Lower leg skin (tissue), 4 donors: Measurements from ENCODE around the gene TPPP. TPM values are rescaled to one million over a fixed set of nuclear protein-coding genes. Genes with fewer than 3 reads are reported as not detected.
"Not testable (repeated sequence)": the region's sequence is repeated elsewhere in the genome, so short reads cannot be mapped to it uniquely, and the experiment has no call there.

Source experiments
- DNase-seq, 2 donors: peaks; one replicate each; pipeline ENCODE4 v3.0.0-alpha.2; 2019; ENCODE audit warnings: low spot score in 2 of 2
- H3K4me3 ChIP-seq: fragments of 200-600 bp; sonication (generic); 2 replicates; pipeline ENCODE4 v1.5.1; 2017; ENCODE audit warnings: mild to moderate bottlenecking, low read depth; ENCODE audit not compliant: poor library complexity, severe bottlenecking
- POLR2A ChIP-seq, 2 donors: fragments of 450-650 bp; IDR thresholded peaks; one replicate each; pipeline ENCODE4 v1.6.1; 2016 to 2017; ENCODE audit warnings: antibody characterized with exemption in 2 of 2, mild to moderate bottlenecking in 1 of 2, moderate library complexity in 1 of 2
- WGBS, 2 donors: methylation state at CpG; one replicate each; pipeline ENCODE4 v1.1.5; 2018; 5-methylcytosine and 5-hydroxymethylcytosine counted together
- intact Hi-C: fragments of 100-400 bp; cut with DNase I; formaldehyde crosslinking; loops from one replicate; pipeline ENCODE4 v1.15.0; 2023; ENCODE audit warnings: low total_unique reads
- total RNA-seq, 4 donors: library from RNA; depleted of rRNA; stranded (reverse); fragments of >200 nt; gene quantifications; one replicate each; pipeline ENCODE4 v1.1.0, GENCODE V29; 2016
- TF ChIP-seq, protein P1 (sequence below), 3 donors: fragments of 450-650 bp; IDR thresholded peaks; one replicate each; pipeline ENCODE4 v1.5.1; 2016; ENCODE audit warnings: antibody characterized with exemption in 3 of 3, mild to moderate bottlenecking in 3 of 3, moderate library complexity in 2 of 3

Gene TPPP
- total RNA-seq, 4 donors from 2014 or later = 7.4 to 17.3 (median 10.4) TPM

DNA sequence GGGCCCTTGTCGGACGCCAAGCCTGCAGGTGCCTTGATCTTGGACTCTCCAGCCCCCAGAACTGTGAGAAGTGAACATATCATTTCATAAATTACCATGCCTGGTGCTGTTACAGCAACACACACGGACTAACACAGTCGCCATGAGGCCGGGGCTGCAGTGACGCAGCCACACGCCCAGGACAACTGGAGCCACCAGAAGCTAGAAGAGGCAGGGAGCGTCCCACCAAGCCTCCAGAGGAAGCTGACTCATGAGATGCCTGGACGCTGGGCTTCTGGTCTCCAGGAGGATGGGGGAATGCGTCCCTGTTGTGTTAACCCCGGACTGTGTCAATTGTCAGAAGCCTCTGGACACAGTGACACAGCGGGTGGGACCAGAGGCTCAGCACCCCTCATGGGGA is 6.2 kb downstream of the TPPP start:
- intact Hi-C loops, H3K4me3 ChIP-seq, DNase-seq: not testable (repeated sequence)
- WGBS, 2 donors = 75 to 89% methylated on average over 7 to 12 of the region's 12 CpGs

DNA sequence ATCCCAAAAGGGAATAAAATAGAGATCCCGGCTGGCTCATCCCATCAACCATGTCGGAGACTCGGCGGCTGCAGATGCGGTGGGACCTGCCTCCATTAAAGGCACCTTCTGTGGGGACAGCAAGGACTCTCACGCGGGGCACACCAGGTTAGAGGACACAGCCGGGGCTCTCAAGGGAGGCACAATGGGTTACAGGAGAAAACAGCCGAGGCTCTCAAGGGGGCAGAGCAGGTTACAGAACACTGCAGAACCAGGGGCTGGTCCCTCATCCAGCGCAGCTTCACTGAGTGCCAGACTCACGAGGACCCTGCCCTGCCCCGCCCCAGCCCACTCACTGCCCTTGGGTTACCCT is 7.0 kb downstream of the TPPP start:
- DNase-seq, intact Hi-C loops, H3K4me3 ChIP-seq: not testable (repeated sequence)
- WGBS, 2 donors = 88 to 91% methylated on average over 11 to 12 of the region's 12 CpGs

DNA sequence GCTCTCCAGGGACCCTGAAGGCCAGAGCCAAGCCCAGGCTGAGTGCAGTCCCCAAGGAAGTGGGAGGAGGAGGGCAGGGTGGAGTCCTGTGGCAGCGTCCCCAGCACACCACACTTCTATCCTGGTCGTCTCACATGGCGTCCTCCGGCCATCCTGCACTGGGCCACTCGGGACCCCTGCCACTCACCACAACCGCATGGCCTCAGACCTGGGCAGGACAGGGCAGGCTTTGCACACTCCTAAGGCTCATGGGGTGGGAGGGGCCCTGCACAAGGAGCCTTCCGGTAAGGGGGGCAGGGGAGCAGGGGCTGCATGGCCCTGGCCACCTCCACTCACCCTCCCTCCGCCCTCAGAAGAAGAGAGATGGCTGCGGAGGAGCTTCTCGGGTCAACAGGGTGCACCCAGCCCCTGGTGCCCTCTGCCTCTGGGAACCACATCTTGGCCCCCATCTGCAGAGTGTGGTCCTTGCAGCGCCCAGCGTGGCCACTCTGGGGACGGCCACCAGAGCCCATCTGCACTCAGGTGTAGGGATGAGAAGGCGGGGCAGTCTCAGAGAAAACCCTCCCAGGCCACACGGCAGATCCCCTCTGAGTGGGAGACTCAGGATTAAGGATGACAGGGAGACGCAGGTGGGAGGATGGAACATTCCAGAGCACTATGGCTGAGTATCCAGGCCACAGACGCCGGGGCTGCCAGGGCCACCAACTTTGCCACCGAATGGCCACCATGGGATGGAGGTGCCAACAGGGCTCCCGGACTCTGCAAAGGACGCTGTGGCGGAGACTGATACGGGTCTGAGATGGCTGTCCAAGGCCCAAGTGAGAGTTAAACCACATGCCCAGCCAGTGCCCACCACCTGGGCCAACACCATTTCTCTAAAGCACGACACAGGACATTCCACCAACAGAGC is 7.6 kb downstream of the TPPP start:
- no peak overlapping the region for H3K4me3 ChIP-seq
- peak in 1 of 2 donors; percentile 82 for DNase-seq
- 86 to 89% methylated on average over 21 to 24 of the region's 24 CpGs for WGBS, 2 donors
- TF ChIP-seq, protein P1, sequence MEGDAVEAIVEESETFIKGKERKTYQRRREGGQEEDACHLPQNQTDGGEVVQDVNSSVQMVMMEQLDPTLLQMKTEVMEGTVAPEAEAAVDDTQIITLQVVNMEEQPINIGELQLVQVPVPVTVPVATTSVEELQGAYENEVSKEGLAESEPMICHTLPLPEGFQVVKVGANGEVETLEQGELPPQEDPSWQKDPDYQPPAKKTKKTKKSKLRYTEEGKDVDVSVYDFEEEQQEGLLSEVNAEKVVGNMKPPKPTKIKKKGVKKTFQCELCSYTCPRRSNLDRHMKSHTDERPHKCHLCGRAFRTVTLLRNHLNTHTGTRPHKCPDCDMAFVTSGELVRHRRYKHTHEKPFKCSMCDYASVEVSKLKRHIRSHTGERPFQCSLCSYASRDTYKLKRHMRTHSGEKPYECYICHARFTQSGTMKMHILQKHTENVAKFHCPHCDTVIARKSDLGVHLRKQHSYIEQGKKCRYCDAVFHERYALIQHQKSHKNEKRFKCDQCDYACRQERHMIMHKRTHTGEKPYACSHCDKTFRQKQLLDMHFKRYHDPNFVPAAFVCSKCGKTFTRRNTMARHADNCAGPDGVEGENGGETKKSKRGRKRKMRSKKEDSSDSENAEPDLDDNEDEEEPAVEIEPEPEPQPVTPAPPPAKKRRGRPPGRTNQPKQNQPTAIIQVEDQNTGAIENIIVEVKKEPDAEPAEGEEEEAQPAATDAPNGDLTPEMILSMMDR (IDR thresholded peaks at IDR 0.05) = no peak
- intact Hi-C loops = no loop called here

DNA sequence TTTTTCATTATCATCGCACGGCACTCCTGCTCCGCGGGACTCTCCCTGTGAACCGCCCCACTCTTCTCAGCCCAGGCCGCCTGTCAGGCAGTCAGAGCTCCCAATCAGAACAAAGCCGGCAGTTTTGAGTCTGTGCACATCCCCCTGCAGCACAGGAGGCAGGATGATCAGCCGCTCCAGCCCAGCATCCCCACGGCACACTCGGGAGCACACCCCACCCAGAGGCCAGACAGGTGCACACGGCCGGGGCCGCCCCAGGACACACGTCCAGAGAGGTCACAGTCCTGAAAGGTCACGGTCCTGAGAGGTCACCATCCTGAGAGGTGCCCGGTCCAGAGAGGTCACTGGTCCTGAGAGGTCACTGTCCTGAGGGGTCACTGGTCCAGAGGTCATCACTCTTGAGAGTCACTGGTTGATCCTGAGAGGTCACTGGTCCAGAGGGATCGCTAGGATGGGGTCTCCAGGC is 8.4 kb downstream of the TPPP start:
- DNase-seq = peak in 1 of 2 donors; percentile 84
- WGBS, 2 donors = 82 to 87% methylated on average over 12 to 16 of the region's 17 CpGs
- TF ChIP-seq, protein P1 (IDR thresholded peaks at IDR 0.05) = no peak

DNA sequence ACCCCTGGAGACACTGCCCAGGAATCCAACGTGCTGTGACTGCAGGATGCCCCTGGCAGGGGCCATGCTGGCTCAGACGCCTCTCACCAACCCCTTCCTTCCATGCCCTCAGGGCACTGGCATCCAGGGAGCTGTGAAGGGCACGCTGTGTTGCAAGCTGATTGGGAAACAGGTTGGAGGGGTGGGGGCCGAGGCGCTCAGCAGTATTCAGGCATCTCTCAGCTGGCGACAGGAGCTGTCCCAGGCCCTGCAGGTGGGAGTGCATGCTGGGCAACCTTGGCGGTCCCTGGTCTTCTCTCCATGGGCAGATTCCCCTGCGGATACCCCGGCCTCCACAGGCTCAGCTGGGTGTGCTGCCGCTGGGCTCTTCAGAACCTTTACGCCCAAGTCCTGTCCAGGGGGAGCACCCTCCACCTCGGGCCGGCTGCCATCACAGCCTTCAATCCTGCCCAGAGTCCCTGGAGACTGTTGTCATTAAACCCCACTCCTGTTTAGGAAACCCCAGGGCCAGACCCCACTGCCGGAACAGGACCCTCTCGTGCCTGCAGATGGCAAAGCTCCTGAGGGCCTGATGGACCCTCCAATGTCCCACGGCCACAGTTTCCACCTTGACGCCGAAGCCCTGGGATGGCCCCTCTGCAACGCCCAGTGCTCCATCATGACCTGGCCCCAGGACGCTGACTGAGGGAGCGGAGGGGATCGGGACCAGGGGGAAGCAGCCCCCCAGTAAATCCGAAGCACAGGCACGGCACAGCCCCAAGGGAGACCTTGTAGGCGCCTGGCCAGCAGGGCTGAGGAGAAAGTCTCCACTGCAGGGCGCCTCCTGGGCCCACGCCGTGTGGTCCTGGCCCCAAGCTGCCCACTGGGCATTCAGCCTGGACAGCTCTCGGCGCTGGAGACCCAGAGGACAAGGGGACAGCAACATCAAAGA is 9.3 kb downstream of the TPPP start:
- TF ChIP-seq, protein P1 (IDR thresholded peaks at IDR 0.05) = no peak
- no peak for TF ChIP-seq POLR2A (IDR thresholded peaks at IDR 0.05)
- 83 to 87% methylated on average over 16 to 26 of the region's 30 CpGs for WGBS, 2 donors
- no peak overlapping the region for H3K4me3 ChIP-seq
- intact Hi-C loops = no loop called here
- DNase-seq = peak; percentile 12 to 84

More for the DNA sequence above, 8.4 kb downstream of the TPPP start:
- intact Hi-C loops = no loop called here
- H3K4me3 ChIP-seq = no peak overlapping the region

DNA sequence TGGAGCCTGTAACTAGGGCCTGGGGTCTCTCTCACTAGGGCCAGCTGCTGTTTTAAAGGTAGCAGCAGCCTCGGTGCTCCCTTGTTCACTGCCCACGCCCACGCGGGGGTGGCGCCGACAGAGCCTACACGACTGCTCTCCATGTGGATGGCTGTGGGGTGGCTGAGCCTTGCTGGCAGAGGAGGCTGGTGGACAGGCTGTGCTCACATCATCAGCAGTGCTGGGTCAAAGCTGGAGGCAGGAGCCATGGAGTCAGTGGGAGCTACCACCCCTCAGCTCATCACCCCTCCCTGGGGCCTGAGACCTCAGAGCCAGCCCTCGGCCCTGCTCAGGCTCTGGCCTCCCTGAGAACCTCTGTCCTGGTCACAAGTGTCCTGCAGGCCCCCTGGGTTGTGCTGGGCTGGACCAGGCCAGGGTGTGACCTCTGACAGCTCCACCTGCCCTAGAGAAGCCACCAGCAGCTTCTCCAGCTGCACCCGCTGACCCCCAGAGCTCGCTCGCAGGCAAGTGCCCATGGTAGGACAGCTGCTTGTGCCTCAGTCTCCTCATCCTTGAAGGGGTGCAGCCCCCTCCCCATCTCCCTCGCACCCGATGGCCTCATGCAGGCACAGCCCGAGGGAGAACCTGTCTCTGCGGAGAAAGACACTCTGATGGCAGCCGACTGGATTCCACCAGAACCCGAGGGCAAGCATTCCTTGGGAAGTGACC is 10.3 kb downstream of the TPPP start:
- H3K4me3 ChIP-seq, intact Hi-C loops: not testable (repeated sequence)
- DNase-seq = peak in 1 of 2 donors; percentile 82
- WGBS, 2 donors = 67 to 83% methylated on average over 14 to 15 of the region's 17 CpGs

DNA sequence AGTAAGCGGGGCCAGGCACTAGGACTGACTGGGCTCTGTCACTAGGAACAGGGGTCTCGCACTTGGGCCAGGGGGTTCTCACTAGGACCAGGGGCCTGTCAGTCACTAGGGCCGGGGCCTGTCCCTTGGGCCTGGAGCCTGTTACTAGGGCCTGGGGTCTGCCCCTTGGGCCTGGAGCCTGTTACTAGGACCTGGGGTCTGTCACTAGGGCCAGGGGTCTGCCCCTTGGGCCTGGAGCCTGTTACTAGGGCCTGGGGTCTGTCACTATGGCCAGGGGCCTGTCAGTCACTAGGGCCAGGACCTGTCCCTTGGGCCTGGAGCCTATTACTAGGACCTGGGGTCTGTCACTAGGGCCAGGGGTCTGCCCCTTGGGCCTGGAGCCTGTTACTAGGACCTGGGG is 10.9 kb downstream of the TPPP start:
- peak in 1 of 2 donors; percentile 76 for DNase-seq
- WGBS, 2 donors = 86% methylated on average over 1 of the region's 3 CpGs; no CpG with 5 or more reads in 1 of the 2 donors
- intact Hi-C loops, H3K4me3 ChIP-seq: not testable (repeated sequence)

DNA sequence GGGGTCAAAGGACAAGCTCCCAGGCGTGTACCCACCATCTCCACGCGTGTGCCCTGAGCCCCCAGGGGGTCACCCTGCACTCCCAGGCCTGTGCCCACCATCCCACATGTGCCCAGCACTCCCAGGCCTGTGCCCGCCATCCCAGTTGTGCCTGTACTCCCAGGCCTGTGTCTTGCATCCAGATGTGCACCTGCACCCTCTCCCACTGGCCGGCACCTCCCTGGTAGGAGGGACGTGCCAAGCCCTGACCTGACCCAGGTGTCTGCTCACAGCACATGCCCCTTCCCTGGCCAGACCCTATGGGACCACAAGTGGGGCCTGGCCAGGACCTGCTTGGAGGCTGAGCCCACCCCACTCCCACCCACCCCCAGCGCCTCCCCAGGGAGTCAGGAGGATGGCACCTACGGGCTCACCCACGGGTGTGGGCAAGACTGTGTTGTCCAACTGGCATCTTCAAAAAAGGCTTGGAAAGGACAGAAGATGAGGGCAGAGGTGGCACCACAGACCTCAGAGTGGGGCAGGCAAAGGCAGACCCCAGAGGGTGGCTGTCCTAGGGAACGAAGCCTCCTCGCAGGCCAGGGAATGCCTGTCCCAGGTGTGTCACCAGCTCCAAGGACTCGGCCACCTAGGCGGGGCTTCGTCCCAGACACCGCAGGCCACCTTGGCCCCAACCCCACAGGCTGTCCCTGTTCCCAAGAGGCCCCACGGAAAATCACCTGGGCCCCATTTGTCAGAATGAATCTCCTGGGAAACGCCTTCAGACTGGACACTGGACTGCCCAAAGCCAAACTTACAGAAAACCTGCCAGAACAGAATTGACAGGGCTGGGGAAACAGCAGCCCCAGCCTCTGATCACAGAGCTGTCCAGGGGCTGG is 11.6 kb downstream of the TPPP start:
- intact Hi-C loops, H3K4me3 ChIP-seq: not testable (repeated sequence)
- 86 to 91% methylated on average over 15 to 16 of the region's 17 CpGs for WGBS, 2 donors
- peak in 1 of 2 donors; percentile 72 for DNase-seq

DNA sequence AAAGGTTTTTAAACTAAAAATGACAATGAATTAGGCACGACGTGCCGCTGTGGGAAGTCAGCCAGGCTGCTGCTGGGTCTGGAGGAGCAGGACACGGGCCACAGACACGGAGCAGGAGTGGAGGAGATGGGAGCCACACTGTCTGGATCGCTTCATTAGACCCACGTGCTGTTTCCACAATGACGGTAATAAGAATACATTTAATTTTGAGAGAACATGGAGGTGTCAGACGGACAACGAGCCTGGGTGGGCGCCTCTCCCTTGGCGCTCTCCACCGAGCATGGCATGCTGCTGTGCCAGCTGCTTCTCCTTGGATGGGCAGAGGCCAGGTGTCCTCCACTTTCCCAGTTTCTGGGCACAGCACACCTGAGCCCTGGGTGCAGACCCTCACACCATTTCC is 12.3 kb downstream of the TPPP start:
- peak in 1 of 2 donors; percentile 81 for DNase-seq
- H3K4me3 ChIP-seq, intact Hi-C loops: not testable (repeated sequence)
- 79 to 81% methylated on average over 13 of the region's 13 CpGs for WGBS, 2 donors
